A673 (cell line): ENCODE data around the gene HMG20B.

ENCODE experiments used
- CTCF ChIP-seq: fragments of 300-800, 200-600 bp; sonication (generic); conservative IDR thresholded peaks from 2 replicates; pipeline ENCODE4 v1.5.1; 2017; ENCODE audit warnings: low read depth, mild to moderate bottlenecking, antibody characterized with exemption, low read length, moderate library complexity, mixed read lengths
- EZH2 ChIP-seq: fragments of 200-600 bp; sonication (generic); IDR thresholded peaks from 2 replicates; pipeline ENCODE4 v1.6.1; 2017; ENCODE audit warnings: borderline replicate concordance, low read depth, mild to moderate bottlenecking, mixed read lengths, antibody characterized with exemption, low read length; ENCODE audit not compliant: poor library complexity, severe bottlenecking

- TF ChIP-seq CTCF, result no peak
- no peak for TF ChIP-seq EZH2
These were observed 32.2 kb downstream of the HMG20B start for GRCh38 chr19:3604987-3605343.
